Psoas muscle (tissue), 8 donors: ENCODE measurements around the gene AKAP6. TPM values are rescaled to one million over a fixed set of nuclear protein-coding genes. Genes with fewer than 3 reads are reported as not detected.

Experiments
- ATAC-seq, 4 donors: fragments of 200-7000 bp; cut with Tn5 transposase; one replicate each; pipeline ENCODE4 v1.9.1; 2020; ENCODE audit warnings: moderate library complexity in 3 of 4, mild to moderate bottlenecking in 2 of 4
- DNase-seq, 2 donors: peaks; one replicate each; pipeline ENCODE4 v3.0.0-alpha.2; 2020
- H3K27ac ChIP-seq: fragments of 200-600 bp; one replicate; pipeline ENCODE4 v1.8.0; 2022
- H3K27me3 ChIP-seq, 3 donors: fragments of 200-600 bp in 1 of 3; one replicate each; pipeline versions ENCODE4 v1.6.1 to v1.8.0; 2013 to 2022; ENCODE audit warnings: low read length in 2 of 3, mild to moderate bottlenecking in 2 of 3, moderate library complexity in 1 of 3; ENCODE audit not compliant: insufficient read depth in 3 of 3
- H3K36me3 ChIP-seq, 2 donors: fragments of 200-600 bp in 1 of 2; one replicate each; pipeline versions ENCODE4 v1.6.1 to v1.8.0; 2013 to 2022; ENCODE audit warnings: low read depth in 1 of 2, mild to moderate bottlenecking in 1 of 2, moderate library complexity in 1 of 2; ENCODE audit not compliant: insufficient read depth in 1 of 2
- H3K4me1 ChIP-seq: fragments of 200-600 bp; one replicate; pipeline ENCODE4 v1.8.0; 2022
- H3K4me3 ChIP-seq: fragments of 200-600 bp; one replicate; pipeline ENCODE4 v1.8.0; 2022; ENCODE audit warnings: mild to moderate bottlenecking
- H3K9me3 ChIP-seq: fragments of 200-600 bp; one replicate; pipeline ENCODE4 v1.8.0; 2022
- CTCF ChIP-seq: fragments of 200-600 bp; IDR thresholded peaks from one replicate; pipeline ENCODE4 v1.8.0; 2022; ENCODE audit warnings: antibody characterized with exemption
- WGBS, 3 donors: extraction: QIAGEN DNeasy Blood & Tissue Kit; methylation state at CpG; one replicate each; pipeline versions ENCODE4 v1.1.6 to v1.1.7; 2013; 5-methylcytosine and 5-hydroxymethylcytosine counted together
- intact Hi-C, 2 donors: fragments of 100-400 bp; cut with DNase I; formaldehyde crosslinking; loops; one replicate each; pipeline versions ENCODE4 v1.11.0 to v1.14.2; 2022
- polyA plus RNA-seq, 3 donors: library from polyadenylated mRNA; stranded (reverse); fragments of 200-250 nt; gene quantifications; one replicate each; pipeline ENCODE4 v1.2.3, GENCODE V29; 2013
- total RNA-seq, 4 donors: library from RNA; stranded (reverse); fragmentation: NEBNext Ultra II Directional in 2 of 4; extraction: Animal tissue kit (Norgen Biotek cat#: 25700) in 2 of 4; gene quantifications; one replicate each; pipeline versions ENCODE4 v1.2.1 to v1.2.4, GENCODE V29; 2021 to 2023
- donor health status: healthy with polysubstance abuse.
- donor health status: DM: no; HTN: no; CAD: no; lungs with moderate emphysema.
- donor health status: Bipolar disorder and iron deficiency.
- donor health status: healthy.
- donor health status: DM: yes; HTN: yes; CAD: no.
- donor health status: DM: no; HTN: no; CAD: no.
- donor health status: DM: no; HTN: no; CAD: no.
- donor health status: DM: yes; HTN: yes; CAD: no.

Gene AKAP6
- total and polyA plus RNA-seq, 7 donors, result 9.1 to 173 (median 113) TPM

- Histone ChIP-seq H3K27ac (peak overlapping the region; percentile 47), H3K27me3 (no peaks in the 10 kb centered on the region), H3K4me3 (no peak overlapping the region), H3K4me1 (peaks cover 55% of the 10 kb centered on the region), H3K9me3 (no peaks in the 10 kb centered on the region), H3K36me3 (no peaks in the 10 kb centered on the region)
- ATAC-seq (peak; percentile 39 to 74 (median 71)), DNase-seq (no peak)
- 67 to 77% (median 73%) methylated on average over 1 of the region's 1 CpG for WGBS, 3 donors
- TF ChIP-seq CTCF, result no peak
- intact Hi-C loops, result no loop called here
Observed at GRCh38 chr14:32611752-32612151, 282.7 kb downstream of the AKAP6 start.

- no peaks in the 10 kb centered on the region for H3K27me3 ChIP-seq
- no peak overlapping the region for H3K4me3 ChIP-seq
- DNase-seq (no peak), ATAC-seq (no peak)
- WGBS, 3 donors, result 91 to 98% (median 97%) methylated on average over 3 of the region's 3 CpGs
- H3K36me3 ChIP-seq, result no peaks in the 10 kb centered on the region
- intact Hi-C loops, result no loop called here
- TF ChIP-seq CTCF, result no peak
- H3K4me1 ChIP-seq, result peaks cover 16% of the 10 kb centered on the region
- H3K27ac ChIP-seq, result no peak overlapping the region
- no peaks in the 10 kb centered on the region for H3K9me3 ChIP-seq
Observed at GRCh38 chr14:32618991-32619390, 289.9 kb downstream of the AKAP6 start.

- Histone ChIP-seq H3K4me3 (no peak overlapping the region), H3K27me3 (no peaks in the 10 kb centered on the region), H3K4me1 (peaks cover 16% of the 10 kb centered on the region), H3K9me3 (no peaks in the 10 kb centered on the region), H3K27ac (peak overlapping the region; percentile 4), H3K36me3 (no peaks in the 10 kb centered on the region)
- WGBS, 3 donors, result 75 to 90% (median 78%) methylated on average over 2 of the region's 2 CpGs
- intact Hi-C loops, result no loop called here
- TF ChIP-seq CTCF, result no peak
- DNase-seq (no peak), ATAC-seq (no peak)
Observed at GRCh38 chr14:32620303-32620702, 291.2 kb downstream of the AKAP6 start.

- Histone ChIP-seq H3K4me3 (no peak overlapping the region), H3K36me3 (no peaks in the 10 kb centered on the region), H3K9me3 (no peaks in the 10 kb centered on the region), H3K27ac (peak overlapping the region; percentile 4), H3K27me3 (no peaks in the 10 kb centered on the region), H3K4me1 (peaks cover 16% of the 10 kb centered on the region)
- no peak for TF ChIP-seq CTCF
- intact Hi-C loops, result no loop called here
- DNase-seq (no peak), ATAC-seq (no peak)
- WGBS, 3 donors, result 63 to 80% (median 66%) methylated on average over 1 of the region's 1 CpG
Observed at GRCh38 chr14:32620724-32621123, 291.6 kb downstream of the AKAP6 start.

GRCh38 chr14:32621585-32621984 lies 292.5 kb downstream of the AKAP6 start:
- 83 to 88% (median 84%) methylated on average over 1 of the region's 1 CpG for WGBS, 3 donors
- intact Hi-C loops, result no loop called here
- H3K9me3 ChIP-seq, result no peaks in the 10 kb centered on the region
- DNase-seq, result no peak
- no peak overlapping the region for H3K4me3 ChIP-seq
- H3K27ac ChIP-seq, result peak overlapping the region; percentile 4
- H3K36me3 ChIP-seq, result no peaks in the 10 kb centered on the region
- H3K27me3 ChIP-seq, result no peaks in the 10 kb centered on the region
- peak in 3 of 4 donors; percentile 59 to 69 (median 63) for ATAC-seq
- no peak for TF ChIP-seq CTCF
- peaks cover 16% of the 10 kb centered on the region for H3K4me1 ChIP-seq
